GM18517 (cell line): ENCODE data around the gene ACO2.

Experiments used
- ATAC-seq: cut with Tn5 transposase; IDR thresholded peaks from one replicate; pipeline ENCODE4 v1.9.1; 2021; ENCODE audit warnings: mild to moderate bottlenecking, moderate library complexity; ENCODE audit not compliant: unreplicated experiment

ACO2 gene

GRCh38 chr22:41488076-41488475 is 19.2 kb downstream of the ACO2 start:
- no peak for ATAC-seq

GRCh38 chr22:41488596-41489385 is 19.9 kb downstream of the ACO2 start:
- no peak for ATAC-seq

DNA sequence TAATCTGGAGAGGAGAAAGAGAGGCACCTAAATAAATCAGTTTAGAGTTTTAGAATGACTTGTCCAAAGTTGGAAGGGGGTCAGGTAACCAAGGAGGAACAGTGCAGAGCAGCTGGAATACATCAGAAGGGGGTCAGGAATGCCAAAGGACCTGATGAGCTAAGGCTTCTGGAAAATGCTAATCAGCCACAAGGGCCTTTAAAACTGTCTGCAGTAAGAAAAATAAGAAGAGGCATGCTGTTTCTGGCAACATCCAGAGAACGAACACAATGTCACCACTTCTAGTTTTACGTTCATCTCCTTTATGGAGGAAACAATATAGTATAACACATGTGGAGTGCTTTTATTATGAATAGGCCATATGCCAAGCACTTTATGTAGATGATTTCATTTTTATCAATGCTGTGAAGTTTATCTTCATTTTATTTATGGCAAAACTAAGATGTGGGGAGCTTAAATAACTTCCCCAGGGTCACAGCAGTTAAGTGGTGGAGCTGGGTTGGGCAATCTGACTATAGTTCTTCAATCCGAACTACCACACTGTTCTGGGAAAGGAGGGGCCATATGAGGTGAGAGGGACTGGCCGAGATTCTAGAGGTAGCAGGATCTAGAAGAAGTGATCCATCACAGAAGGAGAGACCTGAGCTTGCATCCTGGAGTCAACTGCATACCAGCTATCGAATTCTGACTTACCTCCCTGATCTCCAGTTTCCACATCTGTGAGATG is 22.6 kb downstream of the ACO2 start:
- ATAC-seq: no peak

GRCh38 chr22:41498303-41498835 is 29.5 kb downstream of the ACO2 start:
- no peak for ATAC-seq

- no peak for ATAC-seq
These were observed 30.8 kb downstream of the ACO2 start for GRCh38 chr22:41499624-41500280.

- no peak for ATAC-seq
These were observed 31.4 kb downstream of the ACO2 start for GRCh38 chr22:41500303-41500702.

GRCh38 chr22:41501209-41501608 is 32.3 kb downstream of the ACO2 start:
- no peak for ATAC-seq

GRCh38 chr22:41504397-41504796 is 35.5 kb downstream of the ACO2 start:
- no peak for ATAC-seq

DNA sequence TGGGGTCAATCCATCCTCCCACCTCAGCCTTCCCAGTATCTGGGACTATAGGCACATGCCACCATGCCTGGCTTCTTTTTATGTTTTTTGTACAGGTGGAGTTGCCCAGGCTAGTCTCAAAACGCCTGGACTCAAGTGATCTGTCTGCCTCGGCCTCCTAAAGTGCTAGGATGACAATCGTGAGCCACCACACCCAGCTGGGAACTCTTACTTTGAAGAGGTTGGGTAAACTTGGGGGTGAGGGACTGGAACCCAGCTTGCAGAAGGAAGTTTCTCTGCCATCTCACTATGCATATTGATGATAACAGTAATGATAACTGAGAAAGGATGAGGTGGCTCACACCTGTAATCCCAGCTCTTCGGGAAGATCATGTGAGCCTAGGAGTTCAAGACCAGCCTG is 35.9 kb downstream of the ACO2 start:
- no peak for ATAC-seq

GRCh38 chr22:41505511-41506220 is 36.7 kb downstream of the ACO2 start:
- no peak for ATAC-seq

DNA sequence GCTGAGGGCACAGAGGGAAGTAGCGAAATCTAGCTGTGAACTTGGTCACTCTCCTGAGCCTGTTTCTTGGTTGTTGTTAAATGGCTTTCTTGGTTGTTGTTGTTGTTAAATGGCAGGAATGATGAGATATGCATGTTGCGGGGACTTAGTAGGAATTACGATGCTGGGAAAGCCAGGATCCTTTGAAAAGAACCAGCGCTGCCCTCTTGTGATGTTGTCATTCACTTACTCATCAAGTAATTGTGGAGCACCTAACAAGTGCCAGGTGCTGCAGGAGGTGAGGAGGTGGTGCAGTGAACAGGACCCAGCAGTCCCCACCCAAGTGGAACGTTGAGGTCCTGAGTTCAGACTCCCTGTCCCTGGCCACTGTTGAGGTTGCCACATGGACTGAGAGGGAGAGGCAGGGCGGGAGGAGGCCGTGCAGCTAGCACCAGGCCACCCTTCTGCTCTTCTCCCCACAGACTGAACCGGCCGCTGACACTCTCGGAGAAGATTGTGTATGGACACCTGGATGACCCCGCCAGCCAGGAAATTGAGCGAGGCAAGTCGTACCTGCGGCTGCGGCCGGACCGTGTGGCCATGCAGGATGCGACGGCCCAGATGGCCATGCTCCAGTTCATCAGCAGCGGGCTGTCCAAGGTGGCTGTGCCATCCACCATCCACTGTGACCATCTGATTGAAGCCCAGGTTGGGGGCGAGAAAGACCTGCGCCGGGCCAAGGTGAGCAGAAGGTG is 38.6 kb downstream of the ACO2 start:
- ATAC-seq: no peak

- no peak for ATAC-seq
These were observed 39.9 kb downstream of the ACO2 start for GRCh38 chr22:41508770-41509170.

DNA sequence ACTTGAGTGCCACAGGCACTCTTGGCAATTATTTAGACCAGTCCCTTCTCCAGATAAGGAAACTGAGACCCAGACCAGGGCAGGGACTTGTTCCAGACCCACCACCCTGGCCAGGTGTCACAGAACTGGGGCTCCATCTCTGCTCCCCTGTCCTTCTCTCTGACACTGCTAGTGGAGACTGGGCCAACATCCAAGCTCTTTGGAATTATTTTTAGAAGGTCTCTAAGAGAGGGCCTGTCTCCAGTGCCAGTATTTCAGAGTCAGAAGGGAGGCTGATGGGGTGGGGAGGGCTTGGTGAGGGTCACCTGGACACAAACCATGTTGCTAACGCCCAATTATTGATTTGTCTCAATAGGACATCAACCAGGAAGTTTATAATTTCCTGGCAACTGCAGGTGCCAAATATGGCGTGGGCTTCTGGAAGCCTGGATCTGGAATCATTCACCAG is 42.6 kb downstream of the ACO2 start:
- no peak for ATAC-seq

GRCh38 chr22:41512421-41513194 is 43.7 kb downstream of the ACO2 start:
- ATAC-seq: no peak

- ATAC-seq: no peak
These were observed 44.5 kb downstream of the ACO2 start for GRCh38 chr22:41513391-41513790.

GRCh38 chr22:41516462-41516861 is 47.5 kb downstream of the ACO2 start:
- no peak for ATAC-seq

DNA sequence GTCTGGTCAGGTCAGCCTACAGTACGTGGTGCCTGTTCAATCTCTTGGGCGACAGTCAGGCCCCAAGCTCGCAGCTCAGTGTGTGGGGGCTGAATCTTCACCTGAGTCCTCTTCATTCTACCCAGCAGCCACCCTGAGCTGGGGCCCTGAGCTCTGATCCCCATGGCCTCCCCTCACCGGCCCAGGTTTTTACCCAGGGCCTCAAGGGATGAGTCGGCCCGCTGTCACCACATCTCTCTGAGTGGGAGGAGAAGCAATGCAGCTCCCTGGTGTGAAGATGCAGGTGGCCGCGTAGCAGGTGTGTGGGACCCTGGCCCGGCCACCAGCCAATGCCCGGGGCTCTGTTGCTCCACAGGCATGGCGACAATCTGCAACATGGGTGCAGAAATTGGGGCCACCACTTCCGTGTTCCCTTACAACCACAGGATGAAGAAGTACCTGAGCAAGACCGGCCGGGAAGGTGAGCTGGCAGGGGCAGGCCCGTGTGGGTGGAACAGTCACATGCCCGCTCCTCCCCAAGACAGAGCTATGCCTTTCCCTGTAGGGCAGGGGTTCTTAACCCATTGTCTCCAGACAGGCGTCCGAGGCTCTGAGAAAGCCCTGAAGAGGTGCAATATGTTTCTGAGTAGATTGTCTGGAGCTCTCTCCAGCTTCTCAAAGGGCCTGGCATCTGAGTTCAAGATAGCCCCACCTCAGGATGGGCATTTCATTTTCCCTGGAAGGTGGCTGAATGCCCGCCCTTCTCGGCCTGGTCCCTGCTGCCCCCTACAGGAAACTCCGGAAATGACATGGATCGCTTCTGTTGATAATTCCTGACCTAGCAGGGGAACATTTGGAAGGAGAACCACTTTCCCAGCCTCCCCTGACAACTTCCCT is 48.5 kb downstream of the ACO2 start:
- no peak for ATAC-seq

- no peak for ATAC-seq
These were observed 49.1 kb downstream of the ACO2 start for GRCh38 chr22:41518048-41518347.

DNA sequence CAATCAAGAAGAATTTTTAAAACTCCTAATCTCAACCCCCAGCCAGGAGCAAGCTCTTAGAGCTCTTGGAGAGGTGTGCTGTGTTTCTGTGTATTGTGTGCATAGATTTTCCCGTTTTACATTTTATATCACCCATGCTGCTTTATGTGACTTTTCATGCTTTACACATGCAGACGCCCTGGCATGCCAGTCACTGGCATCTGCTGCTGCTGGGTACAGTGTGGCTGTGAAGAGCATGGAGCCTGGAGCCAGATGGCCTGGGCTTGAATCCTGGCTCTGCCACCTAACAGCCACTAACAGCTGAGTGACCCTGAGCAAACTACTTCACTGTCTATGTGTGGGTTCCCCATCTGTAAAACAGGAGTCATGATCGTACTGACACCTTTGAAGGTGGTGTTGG is 52.2 kb downstream of the ACO2 start:
- ATAC-seq: no peak
